Glutamatergic neuron (in vitro differentiated cells): ENCODE measurements around the gene FTCDNL1. TPM values are rescaled to one million over a fixed set of nuclear protein-coding genes. Genes with fewer than 3 reads are reported as not detected.

Source experiments
- DNase-seq: peaks from one replicate; pipeline ENCODE4 v3.0.0; 2022
- H3K27ac Mint-ChIP-seq: one replicate; pipeline ENCODE4 v1.8.0; 2020; ENCODE audit warnings: mild to moderate bottlenecking, mixed read lengths, inconsistent platforms; ENCODE audit not compliant: unreplicated experiment
- H3K27me3 Mint-ChIP-seq: one replicate; pipeline ENCODE4 v1.8.0; 2020; ENCODE audit warnings: mild to moderate bottlenecking, moderate library complexity, mixed read lengths, inconsistent platforms; ENCODE audit not compliant: unreplicated experiment
- H3K36me3 Mint-ChIP-seq: one replicate; pipeline ENCODE4 v1.8.0; 2020; ENCODE audit warnings: mild to moderate bottlenecking, mixed read lengths, inconsistent platforms; ENCODE audit not compliant: unreplicated experiment
- H3K4me1 Mint-ChIP-seq: one replicate; pipeline ENCODE4 v1.8.0; 2020; ENCODE audit warnings: mild to moderate bottlenecking, low read depth, mixed read lengths, inconsistent platforms; ENCODE audit not compliant: unreplicated experiment
- H3K4me3 Mint-ChIP-seq: one replicate; pipeline ENCODE4 v1.8.0; 2020; ENCODE audit warnings: mild to moderate bottlenecking, mixed read lengths, inconsistent platforms; ENCODE audit not compliant: unreplicated experiment
- H3K9me3 Mint-ChIP-seq: one replicate; pipeline ENCODE4 v1.8.0; 2020; ENCODE audit warnings: mild to moderate bottlenecking, moderate library complexity, mixed read lengths, inconsistent platforms; ENCODE audit not compliant: unreplicated experiment
- CTCF ChIP-seq: fragments of 200-600 bp; sonication (generic); IDR thresholded peaks from one replicate; pipeline ENCODE4 v1.5.0; 2021; ENCODE audit not compliant: partially characterized antibody, unreplicated experiment
- total RNA-seq: library from RNA; stranded (reverse); fragmentation: NEBNext Ultra II Directional; extraction: Animal tissue kit (Norgen Biotek cat#: 25700); gene quantifications from one replicate; pipeline ENCODE4 v1.2.1, GENCODE V29; 2021; ENCODE audit not compliant: unreplicated experiment

Gene FTCDNL1
- total RNA-seq, 1 donor from 2014 or later, result 0.74 TPM

- Mint-ChIP-seq H3K4me3 (no peak overlapping the region), H3K27ac (no peak overlapping the region), H3K27me3 (peaks cover 1% of the 10 kb centered on the region), H3K4me1 (no peaks in the 10 kb centered on the region), H3K9me3 (no peaks in the 10 kb centered on the region), H3K36me3 (no peaks in the 10 kb centered on the region)
- DNase-seq, result no peak
- no peak for TF ChIP-seq CTCF
Measured at GRCh38 chr2:199727801-199728200, 123.2 kb downstream of the FTCDNL1 start.

- no peak overlapping the region for H3K4me3 Mint-ChIP-seq
- H3K4me1 Mint-ChIP-seq, result no peaks in the 10 kb centered on the region
- no peak for TF ChIP-seq CTCF
- H3K36me3 Mint-ChIP-seq, result no peaks in the 10 kb centered on the region
- H3K27ac Mint-ChIP-seq, result no peak overlapping the region
- H3K9me3 Mint-ChIP-seq, result no peaks in the 10 kb centered on the region
- no peak for DNase-seq
- peaks cover 1% of the 10 kb centered on the region for H3K27me3 Mint-ChIP-seq
Measured at GRCh38 chr2:199727306-199727705, 123.7 kb downstream of the FTCDNL1 start.

GRCh38 chr2:199718074-199718473, 132.9 kb downstream of the FTCDNL1 start:
- TF ChIP-seq CTCF, result no peak
- no peaks in the 10 kb centered on the region for H3K36me3 Mint-ChIP-seq
- no peak for DNase-seq
- H3K4me1 Mint-ChIP-seq, result no peaks in the 10 kb centered on the region
- H3K4me3 Mint-ChIP-seq, result no peak overlapping the region
- H3K27me3 Mint-ChIP-seq, result no peaks in the 10 kb centered on the region
- no peak overlapping the region for H3K27ac Mint-ChIP-seq
- H3K9me3 Mint-ChIP-seq, result no peaks in the 10 kb centered on the region

GRCh38 chr2:199717587-199717907, 133.4 kb downstream of the FTCDNL1 start:
- H3K4me1 Mint-ChIP-seq, result no peaks in the 10 kb centered on the region
- DNase-seq, result no peak
- H3K4me3 Mint-ChIP-seq, result no peak overlapping the region
- H3K27me3 Mint-ChIP-seq, result no peaks in the 10 kb centered on the region
- no peaks in the 10 kb centered on the region for H3K9me3 Mint-ChIP-seq
- H3K36me3 Mint-ChIP-seq, result no peaks in the 10 kb centered on the region
- no peak for TF ChIP-seq CTCF
- no peak overlapping the region for H3K27ac Mint-ChIP-seq

GRCh38 chr2:199716807-199717586, 134.0 kb downstream of the FTCDNL1 start:
- no peak for DNase-seq
- Mint-ChIP-seq H3K36me3 (no peaks in the 10 kb centered on the region), H3K27me3 (no peaks in the 10 kb centered on the region), H3K27ac (no peak overlapping the region), H3K9me3 (no peaks in the 10 kb centered on the region), H3K4me1 (no peaks in the 10 kb centered on the region), H3K4me3 (no peak overlapping the region)
- TF ChIP-seq CTCF, result no peak
